Thoracic aorta (tissue), 2 donors: ENCODE measurements around the gene KLF1. TPM values are rescaled to one million over a fixed set of nuclear protein-coding genes. Genes with fewer than 3 reads are reported as not detected.

Source experiments
- ATAC-seq: fragments of 150-250 bp; one replicate; pipeline ENCODE4 v1.8.0; 2017; ENCODE audit warnings: low read depth; ENCODE audit not compliant: insufficient number of reproducible peaks, low FRiP score
- DNase-seq: peaks from one replicate; pipeline ENCODE4 v3.0.0-alpha.2; 2020; ENCODE audit warnings: low spot score
- H3K27ac ChIP-seq, 2 donors: fragments of 200-600 bp; sonication (generic); 1 replicate in 1 of 2; 2 replicates in 1 of 2; pipeline ENCODE4 v1.5.1; 2016; ENCODE audit warnings: mild to moderate bottlenecking in 2 of 2, moderate library complexity in 2 of 2
- H3K27me3 ChIP-seq: fragments of 200-600 bp; sonication (generic); replicated peaks from 2 replicates; pipeline ENCODE4 v1.6.0; 2016; ENCODE audit warnings: mild to moderate bottlenecking; ENCODE audit not compliant: insufficient read depth
- H3K36me3 ChIP-seq: fragments of 200-600 bp; sonication (generic); one replicate; pipeline ENCODE4 v1.5.1; 2016
- H3K4me1 ChIP-seq, 2 donors: fragments of 200-600 bp; sonication (generic); 1 replicate in 1 of 2; 2 replicates in 1 of 2; pipeline versions ENCODE4 v1.5.1 to v1.6.0; 2016; ENCODE audit warnings: low read depth in 2 of 2, mild to moderate bottlenecking in 1 of 2; ENCODE audit not compliant: control insufficient read depth in 1 of 2
- H3K4me3 ChIP-seq: fragments of 200-600 bp; sonication (generic); 2 replicates; pipeline ENCODE4 v1.5.1; 2016; ENCODE audit warnings: mild to moderate bottlenecking
- H3K9me3 ChIP-seq: fragments of 200-600 bp; sonication (generic); 2 replicates; pipeline ENCODE4 v1.5.1; 2016
- total RNA-seq, 2 donors: library from RNA; depleted of rRNA; stranded (reverse); fragments of >200 nt; gene quantifications; one replicate each; pipeline versions ENCODE4 v1.1.0 to v1.2.3, GENCODE V29; 2016
- TF ChIP-seq, protein P1 (sequence below): fragments of 200-600 bp; sonication (generic); IDR thresholded peaks from one replicate; pipeline ENCODE4 v1.5.1; 2019; ENCODE audit warnings: antibody characterized with exemption

The KLF1 gene
- total RNA-seq, 2 donors from 2014 or later: not detected

- DNase-seq (no peak), ATAC-seq (no peak)
- Histone ChIP-seq H3K27me3 (no peaks in the 10 kb centered on the region), H3K9me3 (no peaks in the 10 kb centered on the region), H3K4me3 (peak overlapping the region; percentile 92), H3K36me3 (peaks cover 20% of the 10 kb centered on the region), H3K27ac (peak overlapping the region in 1 of 2 donors; percentile 63), H3K4me1 (peaks cover 10 to 18% of the 10 kb centered on the region in 2 donors)
- TF ChIP-seq, protein P1, sequence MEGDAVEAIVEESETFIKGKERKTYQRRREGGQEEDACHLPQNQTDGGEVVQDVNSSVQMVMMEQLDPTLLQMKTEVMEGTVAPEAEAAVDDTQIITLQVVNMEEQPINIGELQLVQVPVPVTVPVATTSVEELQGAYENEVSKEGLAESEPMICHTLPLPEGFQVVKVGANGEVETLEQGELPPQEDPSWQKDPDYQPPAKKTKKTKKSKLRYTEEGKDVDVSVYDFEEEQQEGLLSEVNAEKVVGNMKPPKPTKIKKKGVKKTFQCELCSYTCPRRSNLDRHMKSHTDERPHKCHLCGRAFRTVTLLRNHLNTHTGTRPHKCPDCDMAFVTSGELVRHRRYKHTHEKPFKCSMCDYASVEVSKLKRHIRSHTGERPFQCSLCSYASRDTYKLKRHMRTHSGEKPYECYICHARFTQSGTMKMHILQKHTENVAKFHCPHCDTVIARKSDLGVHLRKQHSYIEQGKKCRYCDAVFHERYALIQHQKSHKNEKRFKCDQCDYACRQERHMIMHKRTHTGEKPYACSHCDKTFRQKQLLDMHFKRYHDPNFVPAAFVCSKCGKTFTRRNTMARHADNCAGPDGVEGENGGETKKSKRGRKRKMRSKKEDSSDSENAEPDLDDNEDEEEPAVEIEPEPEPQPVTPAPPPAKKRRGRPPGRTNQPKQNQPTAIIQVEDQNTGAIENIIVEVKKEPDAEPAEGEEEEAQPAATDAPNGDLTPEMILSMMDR: no peak
Measured at GRCh38 chr19:12932392-12933286, 45.6 kb upstream of the KLF1 start.

DNA sequence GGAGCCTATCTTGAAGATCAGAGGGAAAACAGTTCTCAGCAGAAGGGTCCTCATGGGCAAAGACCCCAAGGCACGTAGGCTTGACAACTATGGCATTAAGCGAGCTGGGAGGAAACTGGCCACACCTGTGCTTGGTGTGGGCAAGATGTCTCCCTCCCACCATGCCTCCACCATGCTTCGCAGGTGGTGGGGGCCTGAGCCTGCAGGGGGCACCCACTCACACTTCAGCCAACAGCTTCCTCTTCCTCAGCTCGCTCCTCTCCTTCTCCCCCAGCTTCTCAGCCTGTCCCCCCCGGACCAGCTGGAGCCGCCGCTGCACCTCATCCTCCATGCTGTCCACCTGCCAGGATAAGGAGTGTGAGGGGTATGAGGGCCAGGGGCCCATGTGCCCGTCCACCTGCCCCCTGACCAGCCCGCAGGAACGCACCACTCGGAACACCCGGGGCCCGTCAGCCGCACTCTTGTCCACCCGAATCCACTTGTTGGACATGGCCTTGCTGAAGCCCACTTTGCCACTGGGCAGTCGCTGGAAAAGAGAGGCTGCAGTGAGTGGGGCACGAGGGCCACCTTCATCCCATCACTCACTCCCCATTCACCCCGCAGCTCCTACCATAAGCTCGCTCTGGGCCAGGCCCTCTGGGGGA lies 43.1 kb upstream of the KLF1 start:
- TF ChIP-seq, protein P1: no peak
- no peaks in the 10 kb centered on the region for H3K27me3 ChIP-seq
- DNase-seq (no peak), ATAC-seq (no peak)
- peaks cover 6 to 13% of the 10 kb centered on the region in 2 donors for H3K4me1 ChIP-seq
- no peak overlapping the region for H3K4me3 ChIP-seq
- H3K9me3 ChIP-seq: no peaks in the 10 kb centered on the region
- no peak overlapping the region for H3K27ac ChIP-seq
- peaks cover 38% of the 10 kb centered on the region for H3K36me3 ChIP-seq

DNA sequence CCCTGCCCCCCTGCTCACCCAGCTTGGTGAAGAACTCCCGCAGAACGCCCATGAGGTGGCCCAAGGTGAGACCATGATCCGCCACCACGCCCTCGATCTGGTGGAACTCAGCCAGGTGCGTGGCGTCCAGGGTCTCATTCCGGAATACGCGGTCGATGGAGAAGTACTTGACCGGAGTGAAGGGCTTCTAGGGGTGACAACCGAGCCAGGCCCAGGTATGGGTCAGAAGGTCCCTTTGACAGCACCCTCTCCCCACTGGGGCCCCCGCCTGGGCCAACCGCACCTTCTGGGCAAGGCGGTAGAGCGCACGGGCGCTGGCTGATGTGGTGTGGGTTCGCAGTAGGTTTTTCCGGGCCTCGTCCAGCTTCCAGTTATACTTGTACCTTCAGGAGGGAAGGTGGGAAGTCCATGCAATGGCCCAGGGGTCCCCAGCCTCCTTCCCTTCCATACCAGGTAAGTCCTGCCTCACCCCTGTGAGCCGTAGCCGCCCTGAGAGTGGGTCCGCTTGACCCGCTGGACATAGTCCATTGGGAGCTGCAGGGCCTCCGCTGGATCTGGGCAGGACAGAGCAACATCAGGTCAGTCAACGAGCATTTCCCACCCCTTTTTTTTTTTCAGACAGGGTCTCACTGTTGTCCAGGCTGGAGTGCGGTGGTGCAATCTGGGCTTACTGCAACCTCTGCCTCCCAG lies 37.8 kb upstream of the KLF1 start:
- no peak overlapping the region for H3K4me3 ChIP-seq
- ATAC-seq: no peak
- no peak for DNase-seq
- TF ChIP-seq, protein P1: no peak
- H3K9me3 ChIP-seq: no peaks in the 10 kb centered on the region
- no peaks in the 10 kb centered on the region for H3K27me3 ChIP-seq
- H3K4me1 ChIP-seq: no peaks in the 10 kb centered on the region
- peaks cover 57% of the 10 kb centered on the region for H3K36me3 ChIP-seq
- H3K27ac ChIP-seq: no peak overlapping the region

GRCh38 chr19:12922959-12923358 lies 36.0 kb upstream of the KLF1 start:
- ATAC-seq (no peak), DNase-seq (no peak)
- Histone ChIP-seq H3K9me3 (no peaks in the 10 kb centered on the region), H3K27me3 (no peaks in the 10 kb centered on the region), H3K36me3 (peaks cover 44% of the 10 kb centered on the region), H3K4me1 (peaks cover 3 to 4% of the 10 kb centered on the region in 2 donors), H3K4me3 (no peak overlapping the region), H3K27ac (no peak overlapping the region)
- TF ChIP-seq, protein P1: no peak

- no peak overlapping the region for H3K27ac ChIP-seq
- TF ChIP-seq, protein P1: no peak
- H3K27me3 ChIP-seq: no peaks in the 10 kb centered on the region
- ATAC-seq (no peak), DNase-seq (no peak)
- peaks cover 34% of the 10 kb centered on the region for H3K36me3 ChIP-seq
- peaks cover 3 to 4% of the 10 kb centered on the region in 2 donors for H3K4me1 ChIP-seq
- H3K9me3 ChIP-seq: no peaks in the 10 kb centered on the region
- H3K4me3 ChIP-seq: no peak overlapping the region
Measured at GRCh38 chr19:12921047-12921446, 34.0 kb upstream of the KLF1 start.
